HG03039 (cell line): ENCODE measurements around the gene MAP1B.
"Not testable (repeated sequence)": the region's sequence is repeated elsewhere in the genome, so short reads cannot be mapped to it uniquely, and the experiment has no call there.

Experiments used
- ATAC-seq: cut with Tn5 transposase; IDR thresholded peaks from one replicate; pipeline ENCODE4 v1.9.1; 2021; ENCODE audit warnings: mild to moderate bottlenecking, moderate library complexity; ENCODE audit not compliant: unreplicated experiment

Gene MAP1B

GRCh38 chr5:72159501-72159911, 52.2 kb downstream of the MAP1B start:
- no peak for ATAC-seq

- ATAC-seq: no peak
Observed at GRCh38 chr5:72160329-72160728, 53.1 kb downstream of the MAP1B start.

- no peak for ATAC-seq
Observed at GRCh38 chr5:72160959-72161358, 53.7 kb downstream of the MAP1B start.

GRCh38 chr5:72161951-72162350, 54.7 kb downstream of the MAP1B start:
- no peak for ATAC-seq

- no peak for ATAC-seq
Observed at GRCh38 chr5:72163349-72163983, 56.2 kb downstream of the MAP1B start.

DNA sequence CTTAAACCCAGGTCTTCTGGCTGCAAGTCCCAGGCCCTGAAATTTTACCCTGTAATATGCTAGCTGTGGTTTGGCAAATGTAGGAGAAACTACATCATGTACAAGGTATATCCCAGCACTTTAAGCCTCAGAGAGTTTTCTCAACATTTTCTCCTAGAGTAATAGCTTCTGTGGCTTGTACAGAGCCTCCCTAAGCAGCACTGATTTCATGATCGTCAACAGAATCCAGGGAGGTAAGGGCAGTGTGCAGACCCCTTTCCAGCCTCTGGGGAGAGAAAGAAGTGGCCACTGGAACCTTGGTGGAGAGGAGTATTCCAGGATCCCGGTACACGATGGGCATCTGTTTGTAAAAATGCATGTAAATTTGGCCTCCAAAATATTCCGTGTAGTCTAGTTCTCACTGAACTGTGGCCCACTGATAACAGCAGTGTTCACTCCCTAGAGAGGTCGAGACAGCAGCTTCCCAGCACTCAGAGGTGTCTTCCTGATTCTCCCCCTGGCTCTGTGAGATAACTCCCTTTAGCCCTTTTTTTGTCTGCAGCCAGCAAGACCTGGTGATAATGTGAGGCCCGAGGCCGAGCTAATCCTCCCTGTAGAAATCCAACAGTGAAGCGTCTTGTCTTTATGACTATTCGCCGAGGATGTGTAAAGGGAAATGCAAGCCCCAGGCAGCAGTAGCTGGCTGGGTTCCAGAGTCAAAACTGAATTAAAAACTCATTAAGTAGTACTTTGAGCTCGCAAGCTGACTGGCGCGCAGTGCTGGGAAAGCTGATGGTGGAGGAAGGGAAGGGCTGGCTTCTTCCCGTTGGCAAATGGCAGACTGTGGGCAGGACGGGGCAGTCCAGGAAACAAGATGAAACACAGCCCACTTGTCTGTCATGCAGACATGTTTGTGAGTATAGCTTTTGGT, 59.0 kb downstream of the MAP1B start:
- ATAC-seq: no peak

- ATAC-seq: no peak
Observed at GRCh38 chr5:72167257-72167656, 60.0 kb downstream of the MAP1B start.

DNA sequence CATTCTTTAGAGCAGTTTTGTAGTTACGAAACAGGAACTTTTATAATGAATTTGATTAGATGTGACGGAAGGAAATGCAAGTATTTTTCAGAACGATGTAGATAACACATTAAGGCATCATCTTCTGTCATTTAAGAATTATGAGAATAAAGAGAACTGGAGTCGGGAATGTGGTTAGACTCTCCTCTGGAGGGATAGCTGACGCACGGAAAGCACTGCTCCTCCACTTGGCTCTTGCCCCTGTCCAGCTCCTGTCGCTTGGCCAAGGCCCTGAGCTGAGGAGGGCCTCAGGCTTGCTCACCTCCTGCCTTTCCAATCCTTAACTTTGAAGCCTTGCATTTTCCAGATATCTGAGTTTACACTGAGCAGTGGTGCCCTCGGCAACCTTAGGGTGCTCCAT, 60.5 kb downstream of the MAP1B start:
- ATAC-seq: no peak

DNA sequence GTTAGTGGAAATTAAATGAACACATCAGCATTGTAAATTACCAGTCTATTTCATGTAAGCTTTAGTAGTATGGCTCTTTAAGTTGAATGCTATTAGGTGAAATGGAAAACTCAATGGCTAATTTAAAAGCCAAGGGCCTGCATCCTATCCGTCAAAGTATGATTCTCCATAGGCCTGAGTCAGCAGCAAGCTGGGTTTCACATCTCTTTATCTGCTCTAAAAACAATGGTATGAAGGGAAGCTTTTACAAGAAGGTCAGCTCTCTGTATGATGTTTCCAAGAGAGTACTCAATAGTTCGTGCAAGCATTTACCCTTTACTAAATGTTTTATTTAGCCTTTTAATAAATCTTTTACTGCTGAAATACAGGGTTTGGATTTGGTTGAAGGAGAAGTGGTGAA, 62.8 kb downstream of the MAP1B start:
- ATAC-seq: no peak

DNA sequence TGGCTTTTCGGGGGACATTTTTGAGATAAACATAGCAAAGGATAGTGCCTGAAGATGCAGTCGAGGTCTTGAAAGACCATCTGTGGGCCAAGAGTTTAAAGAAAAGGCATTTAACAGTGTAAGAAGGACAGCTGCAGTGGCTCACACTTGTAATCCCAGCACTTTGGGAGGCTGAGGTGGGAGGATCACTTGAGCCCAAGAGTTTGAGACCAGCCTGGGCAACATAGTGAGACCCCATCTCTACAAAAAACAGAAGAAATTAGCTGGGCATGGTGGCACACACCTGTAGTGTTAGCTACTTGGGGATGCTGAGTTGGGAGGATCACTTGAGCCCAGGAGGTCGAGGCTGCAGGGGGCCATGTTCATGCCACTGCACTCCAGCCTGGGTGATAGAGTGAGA, 63.9 kb downstream of the MAP1B start:
- ATAC-seq: not testable (repeated sequence)

DNA sequence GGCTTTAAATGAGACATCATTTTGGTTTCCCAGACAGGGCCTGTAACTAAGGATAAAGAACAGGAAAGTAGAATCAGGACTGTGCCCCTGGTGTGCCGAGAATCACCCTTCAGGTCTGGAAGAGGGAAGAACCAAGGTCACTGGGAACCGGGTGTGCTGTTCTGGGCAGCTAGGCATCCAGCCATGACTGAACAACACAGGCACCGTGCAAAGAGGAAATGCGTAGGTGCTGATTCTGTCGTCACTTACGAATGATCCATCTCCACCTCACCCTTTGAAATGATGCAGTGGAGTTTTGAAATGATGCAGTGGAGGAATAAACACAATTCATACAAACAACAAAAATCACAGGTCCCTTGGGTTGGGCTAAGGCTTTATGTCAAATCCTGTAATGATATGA, 64.4 kb downstream of the MAP1B start:
- ATAC-seq: no peak

- no peak for ATAC-seq
Observed at GRCh38 chr5:72172786-72173185, 65.5 kb downstream of the MAP1B start.

DNA sequence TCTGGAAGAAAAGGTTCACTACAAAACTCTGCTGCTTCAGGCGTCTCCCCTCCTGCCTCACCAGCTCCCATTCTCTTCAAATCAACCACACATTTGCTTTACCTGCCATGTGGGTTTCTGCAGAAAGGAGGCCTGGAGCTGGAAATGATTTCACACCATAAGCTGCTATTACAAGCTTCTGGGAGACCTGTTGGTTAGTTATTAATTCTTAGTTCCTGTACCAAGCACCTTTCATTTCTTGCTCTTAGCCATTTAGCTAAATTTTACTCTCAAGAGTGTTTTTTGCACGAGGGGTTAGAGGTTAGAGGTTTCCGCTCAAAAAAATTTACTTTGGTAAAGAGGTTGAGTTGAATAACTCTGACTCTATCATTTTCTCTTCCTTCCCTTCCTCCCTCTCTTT, 70.3 kb downstream of the MAP1B start:
- ATAC-seq: no peak

DNA sequence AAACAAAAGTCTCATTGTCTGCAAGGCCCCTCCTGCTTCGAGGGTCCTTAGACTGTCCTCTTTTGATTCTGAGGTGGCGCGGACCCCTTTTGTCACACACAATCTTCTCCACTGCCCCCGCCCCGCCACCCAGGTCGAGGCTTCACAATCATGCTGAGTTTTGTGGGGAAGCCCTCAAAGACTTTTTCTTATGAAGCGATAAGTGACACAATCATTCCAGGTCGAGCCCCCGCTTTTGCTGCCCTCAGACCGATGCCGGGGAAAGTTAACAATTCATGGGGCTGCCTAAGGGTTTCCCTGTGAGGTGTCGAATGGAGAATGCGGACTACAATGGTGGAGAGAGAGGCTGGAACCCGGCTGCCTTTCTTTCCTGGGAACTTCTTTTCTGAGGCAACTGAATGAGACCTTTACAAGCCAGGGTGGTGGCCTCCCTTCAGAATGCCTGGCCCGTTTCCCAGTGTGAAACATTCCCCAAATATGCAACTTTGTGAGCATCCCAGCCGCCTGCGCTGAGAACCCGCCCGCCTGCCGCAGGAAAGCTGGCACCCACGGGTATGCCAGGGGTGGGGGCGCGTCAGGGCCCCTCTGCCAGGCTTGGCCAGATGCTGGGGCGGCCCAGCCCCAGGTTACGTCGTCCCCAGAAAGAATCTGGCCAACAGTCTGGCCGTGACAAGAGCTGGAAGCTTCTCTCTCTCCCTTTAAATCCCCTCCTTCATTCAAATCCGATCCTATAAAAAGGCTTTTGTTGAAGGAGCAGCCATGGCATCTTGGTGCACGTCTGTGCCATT, 71.9 kb downstream of the MAP1B start:
- no peak for ATAC-seq

DNA sequence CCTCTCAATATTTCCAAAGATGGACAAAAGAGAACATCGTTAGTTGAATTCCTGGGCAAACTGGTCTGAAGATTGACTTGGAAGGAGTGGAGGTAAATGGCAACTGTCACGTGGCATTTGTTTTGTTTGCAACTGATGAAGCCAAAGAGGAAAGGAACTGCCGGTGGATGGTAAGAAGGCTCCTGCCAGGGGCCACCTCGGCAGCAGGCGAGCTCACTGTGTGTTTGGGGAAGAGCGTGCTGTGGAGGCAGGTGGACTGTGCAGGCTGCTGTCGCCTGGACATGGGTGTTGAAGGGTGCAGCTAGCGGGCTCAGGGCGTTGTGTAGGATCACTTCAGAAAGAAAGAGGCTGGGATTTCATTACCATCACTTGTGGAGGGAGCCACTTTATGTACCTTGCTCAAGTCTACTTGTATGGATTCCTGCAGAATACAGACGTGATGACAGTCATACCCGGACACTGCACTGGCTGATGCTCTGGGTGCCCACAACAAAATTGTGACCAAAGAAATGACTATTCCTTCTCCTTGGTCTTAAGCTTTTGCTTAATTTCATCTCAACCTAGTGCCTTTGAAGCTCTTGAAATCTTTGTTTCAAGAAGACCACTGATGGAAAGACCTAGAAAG, 72.7 kb downstream of the MAP1B start:
- ATAC-seq: no peak

- no peak for ATAC-seq
Observed at GRCh38 chr5:72180925-72181324, 73.7 kb downstream of the MAP1B start.

DNA sequence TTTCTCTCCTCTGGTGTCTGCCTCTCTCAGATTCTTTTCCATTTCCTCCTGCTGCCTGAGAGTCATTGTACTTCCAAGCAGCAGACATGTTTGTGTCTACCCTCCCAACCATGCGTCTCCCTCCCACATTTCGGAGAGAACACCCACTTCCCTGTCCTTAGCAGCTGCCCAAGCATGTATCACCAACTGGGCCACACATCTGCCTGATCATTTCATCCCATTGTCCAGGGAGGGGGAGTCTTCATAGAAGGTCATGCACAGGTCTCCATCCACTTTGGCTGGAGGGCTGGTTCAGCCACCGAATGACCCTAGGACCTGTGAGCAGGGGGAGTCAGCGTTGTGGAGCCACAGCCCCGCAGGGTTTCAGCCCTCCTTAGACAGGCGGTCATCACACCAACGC, 75.4 kb downstream of the MAP1B start:
- no peak for ATAC-seq

DNA sequence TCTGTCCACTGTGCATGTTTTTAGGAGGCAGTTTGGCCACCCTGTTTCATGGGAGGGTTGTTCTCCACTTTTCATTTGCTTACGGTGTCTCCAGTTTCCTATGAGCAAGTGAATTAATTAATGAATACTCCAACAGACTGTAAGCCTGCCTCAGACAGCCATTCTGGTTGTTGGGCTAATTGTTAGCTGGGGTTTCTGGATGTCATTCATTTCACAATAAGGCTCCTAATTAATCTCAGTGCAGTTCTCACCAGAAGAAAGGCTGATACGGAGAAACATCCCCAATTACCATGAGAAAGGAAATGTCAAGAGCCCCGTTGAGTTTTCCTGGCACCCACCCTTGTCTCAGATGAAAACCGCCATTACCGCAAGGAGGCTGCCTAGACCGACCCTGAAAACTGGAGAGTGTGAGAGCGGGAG, 75.8 kb downstream of the MAP1B start:
- ATAC-seq: no peak

GRCh38 chr5:72184408-72184807, 77.1 kb downstream of the MAP1B start:
- no peak for ATAC-seq

GRCh38 chr5:72185496-72186329, 78.4 kb downstream of the MAP1B start:
- no peak for ATAC-seq
